ENCODE measurements around the gene CLEC18A. TPM values are rescaled to one million over a fixed set of nuclear protein-coding genes. Genes with fewer than 3 reads are reported as not detected.

CLEC18A gene
- total RNA-seq, 1 experiment from 2014 or later = 1.6 TPM

GRCh38 chr16:69941251-69942098 lies 9.7 kb upstream of the CLEC18A start:
- H3K56ac ChIP-seq (ENCODE audit: insufficient read length, low read depth, low read length) = no peak overlapping the region
- H3K27ac Mint-ChIP-seq = peak overlapping the region; percentile 82 to 95 (median 93); a peak in 6 of 7 replicates
- no peaks in the 10 kb centered on the region for H3K27me3 ChIP-seq (ENCODE audit: insufficient read depth, low read length)
- H3K4me3 Mint-ChIP-seq = no peak overlapping the region
- no peak overlapping the region for H3T11ph ChIP-seq (ENCODE audit: low read length)
- no CpG with 5 or more reads among the region's 28 CpGs for WGBS (ENCODE audit: extremely low coverage, insufficient read length, low lambda C conversion rate)
- no peak for TF ChIP-seq CTCF (conservative IDR thresholded peaks at IDR 0.05)
- H3K4me1 Mint-ChIP-seq = peaks cover 14% of the 10 kb centered on the region in 2 experiments
- H2AK5ac ChIP-seq (ENCODE audit: insufficient read length, low read length) = no peak overlapping the region
- H3K23ac ChIP-seq (ENCODE audit: insufficient read length, low read depth, low read length) = no peak overlapping the region
- no peak overlapping the region for H4K5ac ChIP-seq (ENCODE audit: insufficient read length, low read depth, low read length)
- H3K4me1 ChIP-seq (ENCODE audit: insufficient read depth, low read length) = no peaks in the 10 kb centered on the region; the same call in 1 of the 2 replicates
- H3K27ac ChIP-seq (ENCODE audit: insufficient read length, low read depth, low read length) = no peak overlapping the region
- peak overlapping the region; percentile 26 for H2BK20ac ChIP-seq (ENCODE audit: low read depth, low read length, poor library complexity, severe bottlenecking)
- H2BK12ac ChIP-seq (ENCODE audit: insufficient read length, low read depth, low read length) = no peak overlapping the region
- H2BK15ac ChIP-seq (ENCODE audit: low read depth, low read length) = peak overlapping the region; percentile 71; the same call in 1 of the 2 replicates
- H3K79me2 ChIP-seq (ENCODE audit: insufficient read depth, low read length) = no peaks in the 10 kb centered on the region
- no peaks in the 10 kb centered on the region for H3K79me1 ChIP-seq (ENCODE audit: insufficient read depth, low read depth, low read length, poor library complexity, severe bottlenecking)
- no peak overlapping the region for H2AFZ ChIP-seq (ENCODE audit: low read length)
- H3K9me3 Mint-ChIP-seq = no peaks in the 10 kb centered on the region; a peak in 1 of 5 replicates
- no peaks in the 10 kb centered on the region for H3K23me2 ChIP-seq (ENCODE audit: insufficient read length, low read depth, low read length, poor library complexity, severe bottlenecking)
- peaks cover 7 to 25% (median 21%) of the 10 kb centered on the region in 3 experiments; a peak in 6 of 7 replicates for H3K36me3 Mint-ChIP-seq (ENCODE audit: insufficient read depth in 1 of 3, low read depth in 3 of 3)
- peak overlapping the region; percentile 63; the same call in 1 of the 2 replicates for H3K14ac ChIP-seq (ENCODE audit: insufficient read depth, low read length)
- no peaks in the 10 kb centered on the region for H4K20me1 ChIP-seq (ENCODE audit: control insufficient read depth, insufficient read depth, insufficient read length)
- peak overlapping the region; percentile 73; the same call in 1 of the 2 replicates for H3K4ac ChIP-seq (ENCODE audit: low read depth, low read length)
- H2BK120ac ChIP-seq (ENCODE audit: low read depth, low read length, poor library complexity, severe bottlenecking) = no peak overlapping the region
- DNase-seq = no peak
- H3K9ac ChIP-seq (ENCODE audit: extremely low read depth, insufficient read length, low read length) = no peak overlapping the region
- H4K91ac ChIP-seq (ENCODE audit: insufficient read length, low read depth, low read length) = peak overlapping the region; percentile 80
- no peak overlapping the region for H3K18ac ChIP-seq (ENCODE audit: insufficient read length, low read depth, low read length)
- no peaks in the 10 kb centered on the region for H3K9me3 ChIP-seq (ENCODE audit: control insufficient read depth, low read depth, low read length)
- no peaks in the 10 kb centered on the region for H3K27me3 Mint-ChIP-seq (ENCODE audit: low read depth)
- no peak overlapping the region for H4K8ac ChIP-seq (replicated peaks; ENCODE audit: insufficient read length, low read depth, low read length)
- no peak overlapping the region for H3K4me2 ChIP-seq (ENCODE audit: insufficient read depth, insufficient read length, low read length)
- no peak overlapping the region for H2BK5ac ChIP-seq (ENCODE audit: insufficient read length, low read length)
